Progenitor cell of endocrine pancreas (in vitro differentiated cells): ENCODE results near the gene PNMT. TPM values are rescaled to one million over a fixed set of nuclear protein-coding genes. Genes with fewer than 3 reads are reported as not detected.

ENCODE experiments used
- DNase-seq: peaks from one replicate; pipeline ENCODE4 v3.0.0; 2021; ENCODE audit warnings: low spot score; ENCODE audit not compliant: unreplicated experiment
- H3K27ac Mint-ChIP-seq: 2 replicates; pipeline ENCODE4 v1.8.0; 2021; ENCODE audit warnings: mild to moderate bottlenecking, moderate library complexity, mixed read lengths
- H3K27me3 Mint-ChIP-seq: 2 replicates; pipeline ENCODE4 v1.8.0; 2021; ENCODE audit warnings: mixed read lengths
- H3K36me3 Mint-ChIP-seq: 2 replicates; pipeline ENCODE4 v1.8.0; 2022; ENCODE audit warnings: mixed read lengths; ENCODE audit not compliant: insufficient read depth
- H3K4me1 Mint-ChIP-seq: 2 replicates; pipeline ENCODE4 v1.8.0; 2021; ENCODE audit warnings: low read depth, mixed read lengths
- H3K4me3 Mint-ChIP-seq: 2 replicates; pipeline ENCODE4 v1.8.0; 2021; ENCODE audit warnings: low read depth, mild to moderate bottlenecking, moderate library complexity, mixed read lengths
- H3K9me3 Mint-ChIP-seq: 2 replicates; pipeline ENCODE4 v1.8.0; 2021; ENCODE audit warnings: low read depth, mixed read lengths
- total RNA-seq: library from RNA; stranded (reverse); gene quantifications from 2 replicates; pipeline ENCODE4 v1.2.1, GENCODE V29; 2021
- TF ChIP-seq, protein P1 (sequence below): fragments of 200-600 bp; sonication (generic); IDR thresholded peaks from one replicate; pipeline ENCODE4 v1.5.0; 2021; ENCODE audit warnings: antibody characterized with exemption, mild to moderate bottlenecking; ENCODE audit not compliant: unreplicated experiment

The PNMT gene
- total RNA-seq, 1 donor from 2014 or later, result 2.5 TPM

DNA sequence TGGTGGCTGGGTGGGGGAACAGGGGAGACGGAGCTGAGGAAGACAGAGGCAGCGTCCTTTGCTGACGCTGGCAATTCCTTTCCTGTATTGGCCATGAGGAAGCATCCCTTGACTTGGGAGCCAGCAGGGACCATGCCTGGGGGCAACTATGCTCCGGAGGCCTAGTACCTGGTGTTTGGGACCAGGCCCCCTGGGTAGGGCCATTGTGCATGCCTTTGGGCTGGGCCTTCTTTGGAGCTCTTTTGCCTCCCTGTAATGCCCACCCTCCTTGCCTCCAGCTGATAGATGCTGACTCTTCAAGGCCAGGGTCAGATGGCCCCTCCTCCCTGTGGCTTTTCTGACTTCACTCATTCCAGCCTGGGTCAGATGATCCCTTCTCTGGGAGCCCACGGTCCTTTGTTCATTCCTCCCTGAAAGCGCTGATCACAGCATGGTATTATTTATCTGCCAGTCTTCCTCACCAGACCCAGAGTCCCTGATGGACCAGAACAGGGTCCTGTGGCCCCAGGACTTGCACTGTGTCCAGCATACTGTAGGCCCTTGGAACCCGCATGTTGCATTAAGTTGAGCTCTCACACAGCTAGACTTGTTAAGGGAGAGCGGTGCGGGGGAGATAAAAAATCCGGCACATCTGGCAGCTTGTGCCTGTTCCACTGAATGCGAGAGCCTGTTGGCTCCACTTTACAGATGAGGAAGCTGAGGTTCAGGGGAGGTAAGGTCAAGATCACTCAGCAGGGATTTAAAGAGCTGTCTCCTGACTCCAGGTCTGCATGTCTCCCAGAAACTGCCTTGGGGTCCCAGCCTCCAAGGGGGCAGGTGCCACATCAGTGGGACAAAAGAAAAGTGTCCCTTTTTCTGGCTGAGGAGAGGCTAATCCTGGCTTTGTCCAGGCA, 28.4 kb upstream of the PNMT start:
- Mint-ChIP-seq H3K36me3 (no peaks in the 10 kb centered on the region), H3K27me3 (no peaks in the 10 kb centered on the region), H3K4me1 (peaks cover 16% of the 10 kb centered on the region), H3K4me3 (no peak overlapping the region), H3K9me3 (no peaks in the 10 kb centered on the region), H3K27ac (no peak overlapping the region)
- no peak for DNase-seq
- TF ChIP-seq, protein P1, sequence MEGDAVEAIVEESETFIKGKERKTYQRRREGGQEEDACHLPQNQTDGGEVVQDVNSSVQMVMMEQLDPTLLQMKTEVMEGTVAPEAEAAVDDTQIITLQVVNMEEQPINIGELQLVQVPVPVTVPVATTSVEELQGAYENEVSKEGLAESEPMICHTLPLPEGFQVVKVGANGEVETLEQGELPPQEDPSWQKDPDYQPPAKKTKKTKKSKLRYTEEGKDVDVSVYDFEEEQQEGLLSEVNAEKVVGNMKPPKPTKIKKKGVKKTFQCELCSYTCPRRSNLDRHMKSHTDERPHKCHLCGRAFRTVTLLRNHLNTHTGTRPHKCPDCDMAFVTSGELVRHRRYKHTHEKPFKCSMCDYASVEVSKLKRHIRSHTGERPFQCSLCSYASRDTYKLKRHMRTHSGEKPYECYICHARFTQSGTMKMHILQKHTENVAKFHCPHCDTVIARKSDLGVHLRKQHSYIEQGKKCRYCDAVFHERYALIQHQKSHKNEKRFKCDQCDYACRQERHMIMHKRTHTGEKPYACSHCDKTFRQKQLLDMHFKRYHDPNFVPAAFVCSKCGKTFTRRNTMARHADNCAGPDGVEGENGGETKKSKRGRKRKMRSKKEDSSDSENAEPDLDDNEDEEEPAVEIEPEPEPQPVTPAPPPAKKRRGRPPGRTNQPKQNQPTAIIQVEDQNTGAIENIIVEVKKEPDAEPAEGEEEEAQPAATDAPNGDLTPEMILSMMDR, result no peak

DNA sequence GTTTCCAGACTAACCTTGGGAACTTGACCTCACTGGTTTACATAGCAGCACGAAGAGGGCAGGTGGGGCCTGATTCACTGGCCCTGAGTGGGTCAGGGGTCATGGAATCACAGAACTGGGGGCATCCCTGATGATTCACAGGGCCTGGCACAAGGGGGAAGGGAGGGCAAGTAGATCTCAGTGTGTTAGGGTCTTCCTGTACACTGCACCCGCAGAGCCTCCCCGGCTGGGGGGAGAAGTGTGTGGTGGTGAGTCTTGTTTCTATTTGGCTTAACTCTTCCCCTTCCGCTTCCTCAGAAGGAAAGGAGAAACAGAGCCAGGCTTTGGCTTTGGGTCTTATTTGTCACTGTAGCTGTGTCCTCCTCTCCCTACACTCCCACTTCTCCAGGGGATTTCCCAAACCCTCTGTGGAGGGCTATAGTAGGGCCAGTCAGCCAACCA, 27.6 kb upstream of the PNMT start:
- no peaks in the 10 kb centered on the region for H3K36me3 Mint-ChIP-seq
- no peaks in the 10 kb centered on the region for H3K9me3 Mint-ChIP-seq
- no peak for DNase-seq
- no peaks in the 10 kb centered on the region for H3K27me3 Mint-ChIP-seq
- TF ChIP-seq, protein P1, result no peak
- no peak overlapping the region for H3K4me3 Mint-ChIP-seq
- H3K27ac Mint-ChIP-seq, result no peak overlapping the region
- peaks cover 19% of the 10 kb centered on the region for H3K4me1 Mint-ChIP-seq

DNA sequence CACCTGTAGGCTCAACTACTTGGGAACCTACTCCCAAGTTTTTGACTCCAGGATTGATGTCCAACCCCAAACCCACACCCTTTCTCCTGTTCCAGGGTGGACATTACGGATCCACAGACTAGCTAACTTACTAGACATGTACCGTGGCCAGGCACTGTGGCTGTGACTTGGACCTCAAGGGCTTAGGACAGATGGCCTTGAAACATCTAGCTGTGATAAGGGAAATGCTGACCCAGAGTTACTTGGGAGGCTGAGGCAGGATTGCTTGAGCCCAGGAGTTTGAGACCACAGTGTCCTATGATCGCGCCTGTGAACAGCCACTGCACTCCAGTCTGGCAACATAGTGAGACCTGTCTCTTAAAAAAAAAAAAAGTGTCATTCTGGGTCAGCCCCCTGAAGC, 27.2 kb upstream of the PNMT start:
- H3K36me3 Mint-ChIP-seq, result no peaks in the 10 kb centered on the region
- no peaks in the 10 kb centered on the region for H3K9me3 Mint-ChIP-seq
- H3K4me1 Mint-ChIP-seq, result peaks cover 19% of the 10 kb centered on the region
- TF ChIP-seq, protein P1, result no peak
- H3K27me3 Mint-ChIP-seq, result no peaks in the 10 kb centered on the region
- H3K27ac Mint-ChIP-seq, result no peak overlapping the region
- H3K4me3 Mint-ChIP-seq, result no peak overlapping the region
- DNase-seq, result no peak

DNA sequence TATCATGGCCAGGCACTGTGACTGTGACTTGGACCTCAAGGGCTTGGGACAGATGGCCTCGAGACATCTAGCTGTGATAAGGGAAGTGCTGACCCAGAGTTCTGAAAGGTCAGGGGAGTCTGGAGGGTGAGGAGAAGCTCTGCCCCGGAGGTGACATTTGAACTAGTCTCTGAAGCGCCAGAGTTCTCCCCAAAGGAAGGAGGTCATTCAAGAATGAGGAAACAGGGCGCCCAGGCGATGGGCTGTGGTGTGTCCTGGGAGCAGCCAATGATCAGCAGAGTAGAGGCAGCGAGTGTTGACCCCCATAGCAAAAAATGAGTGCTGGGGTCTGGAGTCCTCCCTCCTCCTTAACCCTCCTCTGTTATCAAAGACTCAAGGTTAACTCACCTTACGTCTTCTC, 26.4 kb upstream of the PNMT start:
- Mint-ChIP-seq H3K4me1 (peaks cover 16% of the 10 kb centered on the region), H3K36me3 (no peaks in the 10 kb centered on the region), H3K9me3 (no peaks in the 10 kb centered on the region), H3K27me3 (no peaks in the 10 kb centered on the region), H3K27ac (no peak overlapping the region), H3K4me3 (no peak overlapping the region)
- DNase-seq, result no peak
- TF ChIP-seq, protein P1, result no peak

DNA sequence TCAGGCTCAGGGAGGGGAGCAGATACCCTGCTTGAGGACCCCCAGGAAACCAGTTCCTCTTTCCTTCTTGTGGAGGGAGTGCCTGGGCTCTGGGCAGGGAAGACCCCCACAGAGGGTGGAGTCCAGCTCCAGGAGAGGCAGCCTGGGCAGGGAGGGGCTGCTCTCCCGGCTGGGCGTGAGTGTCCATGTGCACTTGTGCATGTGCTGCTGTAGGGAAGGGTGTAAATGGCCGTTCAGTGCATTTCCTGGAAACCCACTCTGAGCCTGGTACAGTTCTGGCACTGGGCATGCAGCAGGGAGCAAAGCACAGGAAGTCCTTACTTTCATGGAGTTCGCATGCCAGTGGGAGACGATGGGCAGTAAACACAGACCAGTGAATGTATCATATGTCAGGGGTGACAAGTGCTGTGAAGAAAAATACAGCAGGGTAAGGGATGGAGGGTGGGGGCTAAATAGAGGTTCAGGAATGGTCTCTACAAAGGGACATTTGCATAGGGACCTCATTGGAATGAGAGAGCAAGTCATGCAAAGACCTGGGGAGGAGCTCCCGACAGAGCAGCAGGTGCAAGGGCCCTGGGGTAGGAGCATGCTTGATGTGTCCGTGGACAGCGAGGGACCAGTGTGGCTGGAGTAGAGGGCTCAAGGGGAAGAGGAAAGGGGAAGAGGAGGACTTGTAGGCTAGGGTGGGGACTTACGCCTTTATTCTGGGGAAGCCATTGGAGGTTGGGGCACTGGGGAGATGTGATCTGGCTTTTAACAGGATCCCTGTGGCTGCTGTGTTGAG, 25.8 kb upstream of the PNMT start:
- H3K36me3 Mint-ChIP-seq, result no peaks in the 10 kb centered on the region
- H3K9me3 Mint-ChIP-seq, result no peaks in the 10 kb centered on the region
- H3K27me3 Mint-ChIP-seq, result no peaks in the 10 kb centered on the region
- H3K4me1 Mint-ChIP-seq, result peaks cover 13% of the 10 kb centered on the region
- H3K4me3 Mint-ChIP-seq, result no peak overlapping the region
- TF ChIP-seq, protein P1, result no peak
- no peak for DNase-seq
- no peak overlapping the region for H3K27ac Mint-ChIP-seq
